RWPE1 (cell line): ENCODE data around the gene ZDHHC24.
A peak's percentile ranks its signal among the peaks of the same experiment; 100 is the strongest.

Experiments
- CTCF ChIA-PET: fragments of 350-600 bp; sonication (Branson Sonifier 250); formaldehyde crosslinking; extraction: SDS; loops from one replicate; lab custom pipeline; 2021; lab: Yijun Ruan, JAX
- POLR2A ChIA-PET: fragments of 400-600 bp; formaldehyde crosslinking; extraction: SDS; loops from one replicate; lab custom pipeline; 2020; ENCODE audit warnings: antibody characterized with exemption; ENCODE audit not compliant: low non-redundant PET; lab: Yijun Ruan, JAX
- DNase-seq: peaks from one replicate; pipeline ENCODE4 v3.0.0; 2012; ENCODE audit warnings: low spot score
- H3K27ac ChIP-seq: fragments of 450-650 bp; 2 replicates; pipeline ENCODE4 v1.5.1; 2017
- TF ChIP-seq, protein P1 (sequence below): fragments of 450-650 bp; conservative IDR thresholded peaks from 2 replicates; pipeline ENCODE4 v1.5.1; 2017; ENCODE audit warnings: low read depth, mild to moderate bottlenecking

The ZDHHC24 gene

GRCh38 chr11:66494935-66495334 lies 50.9 kb downstream of the ZDHHC24 start:
- CTCF ChIA-PET, result no interaction called here
- H3K27ac ChIP-seq, result no peak overlapping the region; the same call in 1 of the 2 replicates
- TF ChIP-seq, protein P1, sequence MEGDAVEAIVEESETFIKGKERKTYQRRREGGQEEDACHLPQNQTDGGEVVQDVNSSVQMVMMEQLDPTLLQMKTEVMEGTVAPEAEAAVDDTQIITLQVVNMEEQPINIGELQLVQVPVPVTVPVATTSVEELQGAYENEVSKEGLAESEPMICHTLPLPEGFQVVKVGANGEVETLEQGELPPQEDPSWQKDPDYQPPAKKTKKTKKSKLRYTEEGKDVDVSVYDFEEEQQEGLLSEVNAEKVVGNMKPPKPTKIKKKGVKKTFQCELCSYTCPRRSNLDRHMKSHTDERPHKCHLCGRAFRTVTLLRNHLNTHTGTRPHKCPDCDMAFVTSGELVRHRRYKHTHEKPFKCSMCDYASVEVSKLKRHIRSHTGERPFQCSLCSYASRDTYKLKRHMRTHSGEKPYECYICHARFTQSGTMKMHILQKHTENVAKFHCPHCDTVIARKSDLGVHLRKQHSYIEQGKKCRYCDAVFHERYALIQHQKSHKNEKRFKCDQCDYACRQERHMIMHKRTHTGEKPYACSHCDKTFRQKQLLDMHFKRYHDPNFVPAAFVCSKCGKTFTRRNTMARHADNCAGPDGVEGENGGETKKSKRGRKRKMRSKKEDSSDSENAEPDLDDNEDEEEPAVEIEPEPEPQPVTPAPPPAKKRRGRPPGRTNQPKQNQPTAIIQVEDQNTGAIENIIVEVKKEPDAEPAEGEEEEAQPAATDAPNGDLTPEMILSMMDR, result no peak
- DNase-seq, result no peak
- POLR2A ChIA-PET, result no interaction called here

DNA sequence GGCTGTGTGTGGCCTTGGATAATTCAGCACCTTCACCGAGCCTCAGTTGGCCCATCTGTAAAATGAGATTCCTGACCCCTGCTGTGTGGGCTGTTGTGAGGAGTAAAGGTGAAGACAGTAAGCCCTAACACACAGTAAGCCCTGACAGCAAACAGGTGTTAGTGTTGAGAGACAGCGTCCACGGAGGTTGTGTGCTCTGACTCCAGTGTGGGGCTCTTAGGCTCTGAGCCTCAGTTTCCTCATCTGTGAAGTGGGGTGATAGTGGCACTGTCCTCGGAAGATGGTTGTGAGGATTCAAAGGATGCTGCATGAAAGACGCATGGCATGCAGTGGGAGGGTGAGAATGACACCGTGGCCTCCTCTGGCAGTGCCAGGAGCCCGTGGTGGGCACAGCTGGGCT lies 51.4 kb downstream of the ZDHHC24 start:
- no peak overlapping the region for H3K27ac ChIP-seq
- ChIA-PET CTCF (no interaction called here), POLR2A (no interaction called here)
- TF ChIP-seq, protein P1, result no peak
- DNase-seq, result no peak

DNA sequence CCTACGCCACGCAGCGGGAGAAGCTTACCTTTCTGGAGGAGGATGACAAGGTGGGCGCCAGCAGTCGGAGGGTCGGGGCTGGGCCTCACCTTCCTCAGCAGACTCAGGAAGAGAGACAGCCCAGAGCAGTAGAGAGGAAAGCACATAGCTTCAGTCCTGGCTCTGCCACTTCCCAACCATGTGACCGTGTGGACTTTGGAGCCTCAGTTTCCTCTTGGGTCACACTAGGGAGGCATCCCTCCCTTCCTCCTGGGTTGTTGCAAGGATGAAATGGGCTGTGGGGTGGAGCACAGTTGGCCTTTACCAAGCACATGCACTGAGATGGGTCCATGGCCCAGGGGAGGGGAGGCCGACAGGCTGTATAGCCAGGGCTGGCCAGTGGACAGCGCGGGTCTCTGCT lies 52.7 kb downstream of the ZDHHC24 start:
- POLR2A ChIA-PET, result interaction anchor here (0.6 kb wide), 1 partner anchor 810 kb away, joined by 3 read pairs; no protein-coding TSS in a partner anchor
- no peak overlapping the region for H3K27ac ChIP-seq
- TF ChIP-seq, protein P1, result no peak
- CTCF ChIA-PET, result no interaction called here
- no peak for DNase-seq

- TF ChIP-seq, protein P1, result no peak
- ChIA-PET CTCF (interaction anchor here (0.6 kb wide), 1 partner anchor 10 kb away, joined by 6 read pairs; no protein-coding TSS in a partner anchor), POLR2A (interaction anchor here (0.6 kb wide), 1 partner anchor 811 kb away, joined by 3 read pairs; no protein-coding TSS in a partner anchor)
- DNase-seq, result no peak
- H3K27ac ChIP-seq, result no peak overlapping the region
These were observed 53.5 kb downstream of the ZDHHC24 start for GRCh38 chr11:66492161-66492865.

- TF ChIP-seq, protein P1, result peak; percentile 24
- ChIA-PET CTCF (interaction anchor here (0.6 to 0.9 kb wide), 4 partner anchors 9 to 89 kb away, joined by 3 to 6 read pairs (median 4); no protein-coding TSS in a partner anchor), POLR2A (no interaction called here)
- H3K27ac ChIP-seq, result no peak overlapping the region
- no peak for DNase-seq
These were observed 54.4 kb downstream of the ZDHHC24 start for GRCh38 chr11:66491315-66491935.

DNA sequence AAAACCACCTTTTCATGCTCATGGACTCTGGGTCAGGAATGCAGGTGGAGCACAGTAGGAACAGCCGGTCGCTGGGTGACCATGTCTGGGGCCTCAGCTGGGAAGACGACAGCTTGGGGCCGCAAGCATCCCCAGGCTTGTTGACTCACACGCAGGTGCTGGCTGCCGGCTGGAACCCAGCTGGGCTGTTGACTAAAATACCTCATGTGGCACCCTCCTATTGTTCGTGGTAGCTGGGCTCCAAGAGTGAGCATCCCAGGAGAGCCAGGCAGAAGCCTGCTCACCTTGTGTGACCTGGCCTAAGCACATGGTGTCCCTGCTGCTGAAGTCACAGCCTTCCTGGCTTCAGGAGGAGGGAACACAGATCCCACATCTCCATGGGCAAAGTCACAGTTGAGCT lies 56.2 kb downstream of the ZDHHC24 start:
- ChIA-PET POLR2A (interaction anchor here (0.5 kb wide), 1 partner anchor 23 kb away, joined by 5 read pairs; no protein-coding TSS in a partner anchor), CTCF (interaction anchor here (0.5 to 1.1 kb wide), 2 partner anchors 11 to 126 kb away, joined by 3 read pairs; no protein-coding TSS in a partner anchor)
- no peak overlapping the region; the same call in 1 of the 2 replicates for H3K27ac ChIP-seq
- TF ChIP-seq, protein P1, result no peak
- no peak for DNase-seq
